PFSK-1 (cell line): Measurements from ENCODE around the gene LRRC32.

Source experiments
- POLR2AphosphoS5 ChIP-seq: IDR thresholded peaks from 2 replicates; pipeline ENCODE4 v1.6.1; 2012; ENCODE audit warnings: low read depth, mild to moderate bottlenecking, control low read depth, low read length, moderate library complexity
- REST ChIP-seq, 2 experiments: IDR thresholded peaks; 2 replicates each; pipeline versions ENCODE4 v1.6.1 to v1.8.0; 2011 to 2012; ENCODE audit warnings: low read depth in 2 of 2, low read length in 2 of 2, control low read depth in 1 of 2, inconsistent platforms in 1 of 2, mild to moderate bottlenecking in 1 of 2, moderate library complexity in 1 of 2; ENCODE audit not compliant: insufficient read depth in 1 of 2
- TAF1 ChIP-seq: IDR thresholded peaks from 2 replicates; pipeline ENCODE4 v1.6.1; 2012; ENCODE audit warnings: low read length, control low read depth, borderline replicate concordance; ENCODE audit not compliant: insufficient read depth

- TF ChIP-seq REST (IDR thresholded peaks at IDR 0.05; ENCODE audit: insufficient read depth in 1 of 2, low read depth in 2 of 2, low read length in 2 of 2) (no peak), POLR2AphosphoS5 (no peak), TAF1 (no peak)
Observed at GRCh38 chr11:76695771-76696170, 25.2 kb upstream of the LRRC32 start.
